ENCODE measurements around the gene ROS1. TPM values are rescaled to one million over a fixed set of nuclear protein-coding genes. Genes with fewer than 3 reads are reported as not detected.

ROS1 gene
- total RNA-seq, 1 donor from 2014 or later = not detected

- Mint-ChIP-seq H3K4me3 (no peak overlapping the region), H3K4me1 (peaks cover 11% of the 10 kb centered on the region), H3K36me3 (ENCODE audit: low read depth) (no peaks in the 10 kb centered on the region), H3K27ac (ENCODE audit: unreplicated experiment) (no peak overlapping the region), H3K9me3 (no peaks in the 10 kb centered on the region), H3K27me3 (ENCODE audit: low read depth) (no peaks in the 10 kb centered on the region)
- TF ChIP-seq, protein P1, sequence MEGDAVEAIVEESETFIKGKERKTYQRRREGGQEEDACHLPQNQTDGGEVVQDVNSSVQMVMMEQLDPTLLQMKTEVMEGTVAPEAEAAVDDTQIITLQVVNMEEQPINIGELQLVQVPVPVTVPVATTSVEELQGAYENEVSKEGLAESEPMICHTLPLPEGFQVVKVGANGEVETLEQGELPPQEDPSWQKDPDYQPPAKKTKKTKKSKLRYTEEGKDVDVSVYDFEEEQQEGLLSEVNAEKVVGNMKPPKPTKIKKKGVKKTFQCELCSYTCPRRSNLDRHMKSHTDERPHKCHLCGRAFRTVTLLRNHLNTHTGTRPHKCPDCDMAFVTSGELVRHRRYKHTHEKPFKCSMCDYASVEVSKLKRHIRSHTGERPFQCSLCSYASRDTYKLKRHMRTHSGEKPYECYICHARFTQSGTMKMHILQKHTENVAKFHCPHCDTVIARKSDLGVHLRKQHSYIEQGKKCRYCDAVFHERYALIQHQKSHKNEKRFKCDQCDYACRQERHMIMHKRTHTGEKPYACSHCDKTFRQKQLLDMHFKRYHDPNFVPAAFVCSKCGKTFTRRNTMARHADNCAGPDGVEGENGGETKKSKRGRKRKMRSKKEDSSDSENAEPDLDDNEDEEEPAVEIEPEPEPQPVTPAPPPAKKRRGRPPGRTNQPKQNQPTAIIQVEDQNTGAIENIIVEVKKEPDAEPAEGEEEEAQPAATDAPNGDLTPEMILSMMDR (conservative IDR thresholded peaks at IDR 0.05) = no peak
- no peak for DNase-seq (ENCODE audit: low read depth, low spot score)
Observed at GRCh38 chr6:117397536-117398227, 28.1 kb downstream of the ROS1 start.

DNA sequence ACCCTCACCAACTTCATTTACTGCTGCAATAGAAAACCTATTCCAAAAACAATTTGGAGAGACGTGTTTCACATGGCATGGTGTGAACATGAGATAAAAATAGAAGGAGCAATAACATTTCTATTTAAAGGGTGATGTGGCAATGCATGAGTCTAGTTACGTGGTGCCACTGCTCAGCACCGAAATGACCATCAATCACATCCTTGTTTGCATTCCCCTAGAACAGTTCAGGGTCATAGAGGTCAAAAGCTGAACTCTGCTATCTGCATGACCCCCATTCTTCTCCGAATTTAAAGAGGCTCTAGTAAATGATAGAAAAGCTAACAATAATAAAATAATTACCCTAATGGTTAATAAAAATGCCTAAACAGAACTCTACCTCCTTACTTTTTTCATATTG lies 29.5 kb downstream of the ROS1 start:
- DNase-seq (ENCODE audit: low read depth, low spot score) = no peak
- Mint-ChIP-seq H3K4me1 (peaks cover 11% of the 10 kb centered on the region), H3K4me3 (no peak overlapping the region), H3K27me3 (ENCODE audit: low read depth) (no peaks in the 10 kb centered on the region), H3K36me3 (ENCODE audit: low read depth) (no peaks in the 10 kb centered on the region), H3K27ac (ENCODE audit: unreplicated experiment) (no peak overlapping the region), H3K9me3 (no peaks in the 10 kb centered on the region)
- TF ChIP-seq, protein P1 (conservative IDR thresholded peaks at IDR 0.05) = no peak

DNA sequence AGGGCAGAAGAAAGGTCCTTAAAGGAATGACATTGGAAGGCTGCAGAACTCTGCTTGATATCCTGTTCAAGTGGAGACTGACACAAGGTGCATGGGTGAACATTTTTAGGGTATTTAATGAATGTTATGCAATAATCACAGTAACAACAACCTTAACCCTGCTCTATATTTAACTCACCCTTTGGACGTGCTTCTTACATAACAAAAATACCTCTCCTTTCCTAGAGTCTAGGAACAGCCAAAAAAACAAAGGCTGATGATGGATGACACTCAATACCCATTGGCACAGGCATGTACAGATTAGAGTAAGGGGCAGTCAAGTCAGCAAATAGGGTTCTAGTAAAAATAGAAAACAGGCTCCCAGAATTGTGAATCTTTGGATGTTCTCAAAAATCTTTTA lies 30.6 kb downstream of the ROS1 start:
- DNase-seq (ENCODE audit: low read depth, low spot score) = no peak
- peaks cover 11% of the 10 kb centered on the region for H3K4me1 Mint-ChIP-seq

GRCh38 chr6:117393045-117393444 lies 32.7 kb downstream of the ROS1 start:
- TF ChIP-seq, protein P1 (conservative IDR thresholded peaks at IDR 0.05) = no peak
- Mint-ChIP-seq H3K36me3 (ENCODE audit: low read depth) (no peaks in the 10 kb centered on the region), H3K4me3 (no peak overlapping the region), H3K27ac (ENCODE audit: unreplicated experiment) (no peak overlapping the region), H3K9me3 (no peaks in the 10 kb centered on the region), H3K4me1 (peaks cover 11% of the 10 kb centered on the region), H3K27me3 (ENCODE audit: low read depth) (no peaks in the 10 kb centered on the region)
- DNase-seq (ENCODE audit: low read depth, low spot score) = no peak

More for the DNA sequence above, 30.6 kb downstream of the ROS1 start:
- Mint-ChIP-seq H3K27me3 (ENCODE audit: low read depth) (no peaks in the 10 kb centered on the region), H3K9me3 (no peaks in the 10 kb centered on the region), H3K4me3 (no peak overlapping the region), H3K27ac (ENCODE audit: unreplicated experiment) (no peak overlapping the region), H3K36me3 (ENCODE audit: low read depth) (no peaks in the 10 kb centered on the region)
- TF ChIP-seq, protein P1 (conservative IDR thresholded peaks at IDR 0.05) = no peak

DNA sequence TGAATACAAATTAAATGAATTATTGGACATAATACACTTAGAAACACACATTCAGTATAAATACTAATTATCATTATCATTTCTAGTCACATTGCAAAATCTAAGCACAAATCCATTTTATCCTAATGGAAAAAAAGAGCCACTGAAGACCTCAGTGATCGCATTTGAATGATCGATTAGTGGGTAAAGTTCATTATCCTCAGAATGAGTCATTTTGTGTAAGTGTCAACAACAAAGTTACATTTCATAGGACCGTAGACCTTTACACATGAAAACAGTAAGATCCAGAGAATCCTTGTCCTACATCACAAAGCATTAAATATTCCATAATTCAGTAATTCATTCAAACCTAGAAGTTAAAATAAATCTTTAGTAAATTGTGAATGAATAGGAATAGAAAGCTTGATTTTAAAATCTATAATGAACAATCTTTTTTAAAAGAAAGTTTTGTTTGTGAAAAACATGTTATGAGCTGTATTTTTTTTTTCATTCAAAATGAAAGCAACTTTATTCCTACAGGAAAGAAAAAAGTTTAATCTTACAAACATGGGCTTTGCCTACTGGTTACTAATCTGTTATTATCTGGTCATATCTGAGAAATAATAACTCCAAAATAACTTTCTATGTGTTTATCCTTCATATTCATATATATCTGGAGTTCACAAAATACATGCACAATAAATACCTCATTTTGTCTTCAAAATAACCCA lies 33.7 kb downstream of the ROS1 start:
- no peaks in the 10 kb centered on the region for H3K9me3 Mint-ChIP-seq
- no peaks in the 10 kb centered on the region for H3K36me3 Mint-ChIP-seq (ENCODE audit: low read depth)
- TF ChIP-seq, protein P1 (conservative IDR thresholded peaks at IDR 0.05) = no peak
- no peak for DNase-seq (ENCODE audit: low read depth, low spot score)
- H3K4me1 Mint-ChIP-seq = peaks cover 11% of the 10 kb centered on the region
- H3K4me3 Mint-ChIP-seq = no peak overlapping the region
- no peaks in the 10 kb centered on the region for H3K27me3 Mint-ChIP-seq (ENCODE audit: low read depth)
- no peak overlapping the region for H3K27ac Mint-ChIP-seq (ENCODE audit: unreplicated experiment)

Measured in neural crest cell (in vitro differentiated cells).